ENCODE measurements around the gene ZAR1L. TPM values are rescaled to one million over a fixed set of nuclear protein-coding genes. Genes with fewer than 3 reads are reported as not detected.

The ZAR1L gene
- total and polyA plus RNA-seq, 9 of the 15 experiments (the other 6 are each of a cell fraction or from before 2014, with no cell fraction given), result not detected

- H3K9me3 ChIP-seq (replicated peaks; ENCODE audit: control insufficient read depth, insufficient read depth, low read depth, low read length), result no peaks in the 10 kb centered on the region
- ChIA-PET POLR2A (no interaction called here), CTCF (ENCODE audit: low intra/inter-chr PET ratio) (no interaction called here)
- no peak overlapping the region for H3K9ac ChIP-seq (ENCODE audit: insufficient read depth in 1 of 2, low read depth in 2 of 2, low read length in 2 of 2)
- H3K27me3 ChIP-seq (ENCODE audit: control insufficient read depth in 2 of 2, insufficient read depth in 2 of 2, low read length in 2 of 2), result peaks cover 5 to 14% of the 10 kb centered on the region in 2 experiments; a peak in 4 of 5 replicates
- no peak overlapping the region for H3K27ac ChIP-seq (ENCODE audit: extremely low read depth, low read depth, low read length)
- DNase-seq (ENCODE audit: extremely low read depth in 1 of 4, low spot score in 3 of 4) (no peak), ATAC-seq (no peak), FAIRE-seq (no peak)
- H3K4me3 ChIP-seq, result no peak overlapping the region
- H4K20me1 ChIP-seq (replicated peaks; ENCODE audit: control insufficient read depth, insufficient read depth, low read length), result no peaks in the 10 kb centered on the region
- no peak overlapping the region for H2AFZ ChIP-seq (ENCODE audit: low read depth, low read length)
- H3K79me2 ChIP-seq (ENCODE audit: control insufficient read depth, insufficient read depth, low read length), result no peaks in the 10 kb centered on the region
- H3K4me2 ChIP-seq (ENCODE audit: insufficient read depth, low read length), result no peak overlapping the region
- TF ChIP-seq TARDBP (IDR thresholded peaks at IDR 0.05) (no peak), POLR2AphosphoS2 (IDR thresholded peaks at IDR 0.05; ENCODE audit: low read length) (no peak), CREBBP (IDR thresholded peaks at IDR 0.05; ENCODE audit: low read depth, low read length) (no peak), MAFK (IDR thresholded peaks at IDR 0.05; ENCODE audit: low read length) (no peak), AFF4 (CRISPR knock-in tag; IDR thresholded peaks at IDR 0.05) (no peak), E2F5 (CRISPR knock-in tag; IDR thresholded peaks at IDR 0.05) (no peak), ZBTB49 (CRISPR knock-in tag; IDR thresholded peaks at IDR 0.05; ENCODE audit: borderline replicate concordance) (no peak), RAD51 (IDR thresholded peaks at IDR 0.05; ENCODE audit: borderline replicate concordance, low read depth) (no peak)
- H3K36me3 ChIP-seq (ENCODE audit: control insufficient read depth, insufficient read depth, low read length), result no peaks in the 10 kb centered on the region
- 0% methylated on average over 3 of the region's 3 CpGs for WGBS (ENCODE audit: insufficient coverage, low coverage, missing lambda C conversion rate)
- in situ Hi-C loops (cut with MboI), result no loop called here
- intact Hi-C loops (cut with micrococcal nuclease), result no loop called here
- no peaks in the 10 kb centered on the region for H3K4me1 ChIP-seq (replicated peaks in 1 of 2; ENCODE audit: control insufficient read depth in 2 of 2, insufficient read depth in 2 of 2, low read length in 2 of 2)
- BruUV-seq (replicated peaks), result no TSS peak
- no peaks in the 10 kb centered on the region for H3K9me1 ChIP-seq (ENCODE audit: control insufficient read depth, insufficient read depth, low read length)
These were observed 60.7 kb downstream of the ZAR1L start for GRCh38 chr13:32254416-32254815.

All from K562 (cell line).